Endothelial cell (in vitro differentiated cells): ENCODE measurements around the gene NNT. TPM values are rescaled to one million over a fixed set of nuclear protein-coding genes. Genes with fewer than 3 reads are reported as not detected.

ENCODE experiments used
- DNase-seq: peaks from one replicate; pipeline ENCODE4 v3.0.0; 2021; ENCODE audit warnings: low spot score
- H3K27ac Mint-ChIP-seq: one replicate; pipeline ENCODE4 v1.8.0; 2021; ENCODE audit warnings: mixed read lengths, inconsistent platforms; ENCODE audit not compliant: unreplicated experiment
- H3K27me3 Mint-ChIP-seq: one replicate; pipeline ENCODE4 v1.8.0; 2021; ENCODE audit warnings: mild to moderate bottlenecking, moderate library complexity, mixed read lengths, inconsistent platforms; ENCODE audit not compliant: unreplicated experiment
- H3K36me3 Mint-ChIP-seq: one replicate; pipeline ENCODE4 v1.8.0; 2021; ENCODE audit warnings: mild to moderate bottlenecking, low read depth, mixed read lengths, inconsistent platforms; ENCODE audit not compliant: unreplicated experiment
- H3K4me1 Mint-ChIP-seq: one replicate; pipeline ENCODE4 v1.8.0; 2021; ENCODE audit warnings: mild to moderate bottlenecking, mixed read lengths, inconsistent platforms; ENCODE audit not compliant: unreplicated experiment
- H3K4me3 Mint-ChIP-seq: one replicate; pipeline ENCODE4 v1.8.0; 2021; ENCODE audit warnings: mild to moderate bottlenecking, mixed read lengths, inconsistent platforms; ENCODE audit not compliant: unreplicated experiment
- H3K9me3 Mint-ChIP-seq: one replicate; pipeline ENCODE4 v1.8.0; 2021; ENCODE audit warnings: mixed read lengths, inconsistent platforms; ENCODE audit not compliant: unreplicated experiment
- CTCF ChIP-seq: fragments of 200-600 bp; sonication (generic); IDR thresholded peaks from one replicate; pipeline ENCODE4 v1.5.0; 2021; ENCODE audit warnings: antibody characterized with exemption; ENCODE audit not compliant: unreplicated experiment
- total RNA-seq: library from RNA; stranded (reverse); fragmentation: NEBNext Ultra II Directional; extraction: Animal tissue kit (Norgen Biotek cat#: 25700); gene quantifications from one replicate; pipeline ENCODE4 v1.2.1, GENCODE V29; 2021; ENCODE audit not compliant: unreplicated experiment

NNT gene
- total RNA-seq, 1 donor from 2014 or later, result 21.7 TPM

GRCh38 chr5:43642428-43642827, 39.4 kb downstream of the NNT start:
- Mint-ChIP-seq H3K4me1 (no peaks in the 10 kb centered on the region), H3K27me3 (no peaks in the 10 kb centered on the region), H3K27ac (no peak overlapping the region), H3K36me3 (no peaks in the 10 kb centered on the region), H3K9me3 (no peaks in the 10 kb centered on the region), H3K4me3 (no peak overlapping the region)
- no peak for DNase-seq
- TF ChIP-seq CTCF, result no peak

GRCh38 chr5:43643327-43643726, 40.3 kb downstream of the NNT start:
- TF ChIP-seq CTCF, result no peak
- no peaks in the 10 kb centered on the region for H3K36me3 Mint-ChIP-seq
- H3K9me3 Mint-ChIP-seq, result no peaks in the 10 kb centered on the region
- H3K4me3 Mint-ChIP-seq, result no peak overlapping the region
- H3K4me1 Mint-ChIP-seq, result no peaks in the 10 kb centered on the region
- DNase-seq, result no peak
- H3K27ac Mint-ChIP-seq, result no peak overlapping the region
- no peaks in the 10 kb centered on the region for H3K27me3 Mint-ChIP-seq

- DNase-seq, result no peak
- H3K27me3 Mint-ChIP-seq, result no peaks in the 10 kb centered on the region
- no peak overlapping the region for H3K27ac Mint-ChIP-seq
- TF ChIP-seq CTCF, result no peak
- no peak overlapping the region for H3K4me3 Mint-ChIP-seq
- H3K9me3 Mint-ChIP-seq, result no peaks in the 10 kb centered on the region
- no peaks in the 10 kb centered on the region for H3K36me3 Mint-ChIP-seq
- no peaks in the 10 kb centered on the region for H3K4me1 Mint-ChIP-seq
These were observed 40.8 kb downstream of the NNT start for GRCh38 chr5:43643750-43644149.

- no peak for TF ChIP-seq CTCF
- Mint-ChIP-seq H3K27ac (no peak overlapping the region), H3K4me3 (no peak overlapping the region), H3K27me3 (no peaks in the 10 kb centered on the region), H3K36me3 (no peaks in the 10 kb centered on the region), H3K9me3 (no peaks in the 10 kb centered on the region), H3K4me1 (no peaks in the 10 kb centered on the region)
- DNase-seq, result no peak
These were observed 44.0 kb downstream of the NNT start for GRCh38 chr5:43646992-43647391.

GRCh38 chr5:43647789-43648188, 44.8 kb downstream of the NNT start:
- Mint-ChIP-seq H3K4me1 (no peaks in the 10 kb centered on the region), H3K9me3 (no peaks in the 10 kb centered on the region), H3K27ac (no peak overlapping the region), H3K27me3 (no peaks in the 10 kb centered on the region), H3K36me3 (no peaks in the 10 kb centered on the region), H3K4me3 (no peak overlapping the region)
- no peak for DNase-seq
- TF ChIP-seq CTCF, result no peak
